GM19023 (cell line): ENCODE results near the gene CAVIN1.
"Not testable (repeated sequence)": the region's sequence is repeated elsewhere in the genome, so short reads cannot be mapped to it uniquely, and the experiment has no call there.

Experiments used
- ATAC-seq: cut with Tn5 transposase; IDR thresholded peaks from one replicate; pipeline ENCODE4 v1.9.1; 2021; ENCODE audit warnings: mild to moderate bottlenecking, moderate library complexity; ENCODE audit not compliant: unreplicated experiment

The CAVIN1 gene, protein sequence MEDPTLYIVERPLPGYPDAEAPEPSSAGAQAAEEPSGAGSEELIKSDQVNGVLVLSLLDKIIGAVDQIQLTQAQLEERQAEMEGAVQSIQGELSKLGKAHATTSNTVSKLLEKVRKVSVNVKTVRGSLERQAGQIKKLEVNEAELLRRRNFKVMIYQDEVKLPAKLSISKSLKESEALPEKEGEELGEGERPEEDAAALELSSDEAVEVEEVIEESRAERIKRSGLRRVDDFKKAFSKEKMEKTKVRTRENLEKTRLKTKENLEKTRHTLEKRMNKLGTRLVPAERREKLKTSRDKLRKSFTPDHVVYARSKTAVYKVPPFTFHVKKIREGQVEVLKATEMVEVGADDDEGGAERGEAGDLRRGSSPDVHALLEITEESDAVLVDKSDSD

DNA sequence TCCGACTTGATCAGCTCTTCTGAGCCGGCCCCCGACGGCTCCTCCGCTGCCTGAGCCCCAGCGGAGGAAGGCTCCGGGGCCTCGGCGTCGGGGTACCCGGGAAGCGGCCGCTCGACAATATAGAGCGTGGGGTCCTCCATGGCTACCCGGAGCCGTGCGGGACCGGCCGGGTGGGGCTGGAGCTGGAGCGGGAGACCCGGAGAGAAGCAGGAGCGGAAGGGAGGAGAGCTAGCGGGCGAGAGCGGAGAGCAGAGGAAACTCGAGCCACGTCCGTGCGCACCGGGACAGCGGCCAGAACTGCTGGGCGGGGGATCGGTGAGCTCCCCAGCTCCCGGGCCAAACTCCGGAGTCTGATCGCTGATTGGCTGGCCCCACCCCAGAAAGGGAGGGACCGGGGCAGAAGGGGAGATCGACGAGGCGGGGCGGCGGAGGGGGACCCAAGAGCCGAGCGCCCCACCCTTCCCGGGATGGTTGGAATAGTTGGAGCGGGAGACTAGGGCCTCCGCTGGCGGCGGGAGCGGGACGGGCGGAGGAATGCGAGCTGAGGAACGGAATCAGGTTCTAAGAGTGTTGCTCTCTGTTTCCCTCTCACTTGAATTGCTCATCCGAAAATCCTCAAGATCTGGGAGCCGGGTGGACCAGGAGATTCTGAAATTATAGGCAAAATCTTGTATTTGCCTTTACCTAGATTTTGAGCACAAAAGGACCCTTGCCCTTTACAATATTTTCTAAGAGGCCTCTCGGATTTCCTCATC, at the start of gene CAVIN1:
Gene CAVIN1 (minus strand): TSS at position 299 of the 755 bp plus-strand sequence. CDS start 159 bp downstream, at position 140.
- no peak for ATAC-seq

DNA sequence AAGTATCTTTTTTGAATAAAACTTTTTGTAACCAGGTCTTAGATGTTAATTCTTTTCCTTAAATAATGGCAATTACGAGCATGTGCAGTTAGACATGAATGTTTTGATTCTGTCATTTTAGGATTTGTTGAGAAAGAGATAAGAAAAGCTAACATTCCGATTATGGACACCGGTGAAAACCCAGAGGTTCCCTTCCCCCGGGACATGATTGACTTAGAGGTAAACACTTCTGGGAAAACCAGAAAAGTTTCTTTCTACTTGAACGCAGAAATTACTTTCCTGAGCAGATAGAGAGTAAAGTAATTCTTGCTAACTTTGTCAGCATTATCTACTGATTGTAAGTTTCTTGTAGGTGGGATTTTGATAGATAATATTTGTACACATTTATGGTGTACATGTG, 44.8 kb upstream of the CAVIN1 start:
- ATAC-seq = no peak

GRCh38 chr17:42463976-42464400, 40.9 kb upstream of the CAVIN1 start:
- no peak for ATAC-seq

DNA sequence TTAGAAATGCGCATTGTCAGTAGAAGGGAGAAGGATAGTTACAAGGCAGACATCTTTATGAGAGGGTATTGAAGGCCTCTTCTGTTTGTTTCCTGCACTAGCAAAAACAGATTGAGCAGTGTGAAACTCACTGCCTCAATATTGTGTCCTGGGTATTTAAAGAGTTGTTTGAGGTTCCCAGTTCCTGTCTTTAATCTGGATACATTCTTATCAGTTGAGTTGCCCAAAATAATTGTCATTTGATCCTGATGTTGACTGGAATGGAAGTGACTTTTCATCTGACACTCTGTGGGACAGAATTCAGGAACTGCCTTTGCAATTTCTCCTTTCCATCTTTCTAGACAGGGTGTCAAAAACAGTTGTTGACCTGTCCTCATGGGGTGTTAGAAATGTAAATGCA, 37.3 kb upstream of the CAVIN1 start:
- ATAC-seq = no peak

DNA sequence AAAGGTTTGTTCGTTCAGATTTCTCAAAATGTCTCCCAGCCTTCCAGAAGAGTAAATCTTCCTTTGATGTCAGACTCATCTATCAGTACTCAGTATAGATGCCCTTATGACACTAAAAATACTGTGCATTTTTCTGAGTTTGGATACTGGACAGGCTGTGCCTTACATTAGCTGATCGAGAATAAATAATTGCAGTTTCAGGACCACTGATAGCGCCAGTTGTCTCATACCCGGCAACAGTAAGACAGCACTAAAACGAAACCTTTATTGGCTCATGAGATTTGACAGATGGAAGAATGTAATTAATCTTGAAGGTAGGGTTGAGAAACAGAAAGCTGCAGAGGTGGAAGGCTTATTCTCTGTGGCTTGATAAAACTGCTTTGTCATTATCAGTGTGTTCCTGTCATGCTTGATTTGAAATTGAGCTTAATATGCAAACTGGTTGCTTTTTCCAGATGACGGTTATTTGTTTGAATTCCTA, 36.8 kb upstream of the CAVIN1 start:
- ATAC-seq = no peak

DNA sequence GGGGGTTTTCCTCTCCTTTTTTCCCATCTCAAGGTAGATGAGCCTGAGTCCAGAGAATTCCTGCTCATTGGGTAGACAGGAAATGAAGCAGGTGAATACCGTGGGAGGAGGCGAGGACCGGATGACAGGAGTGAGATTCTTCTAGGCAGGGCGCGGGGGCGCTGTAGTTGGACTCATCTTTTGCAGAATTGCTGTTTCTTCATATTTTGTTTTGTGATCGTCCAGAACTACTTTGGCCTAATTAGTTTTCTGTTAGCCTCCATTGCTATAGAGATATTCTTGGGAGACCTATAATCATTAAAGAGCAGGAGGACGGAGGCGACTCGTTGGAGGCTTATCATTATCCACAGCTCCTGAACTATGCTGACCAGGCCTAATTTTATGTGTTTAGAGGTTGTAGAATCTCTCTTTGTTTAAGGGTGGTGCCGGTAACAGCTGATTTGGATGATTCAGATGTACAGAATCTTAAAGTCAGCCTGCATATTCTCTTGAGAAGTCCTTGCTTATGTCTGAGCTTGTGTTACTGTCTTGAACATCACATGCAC, 36.3 kb upstream of the CAVIN1 start:
- ATAC-seq = no peak

DNA sequence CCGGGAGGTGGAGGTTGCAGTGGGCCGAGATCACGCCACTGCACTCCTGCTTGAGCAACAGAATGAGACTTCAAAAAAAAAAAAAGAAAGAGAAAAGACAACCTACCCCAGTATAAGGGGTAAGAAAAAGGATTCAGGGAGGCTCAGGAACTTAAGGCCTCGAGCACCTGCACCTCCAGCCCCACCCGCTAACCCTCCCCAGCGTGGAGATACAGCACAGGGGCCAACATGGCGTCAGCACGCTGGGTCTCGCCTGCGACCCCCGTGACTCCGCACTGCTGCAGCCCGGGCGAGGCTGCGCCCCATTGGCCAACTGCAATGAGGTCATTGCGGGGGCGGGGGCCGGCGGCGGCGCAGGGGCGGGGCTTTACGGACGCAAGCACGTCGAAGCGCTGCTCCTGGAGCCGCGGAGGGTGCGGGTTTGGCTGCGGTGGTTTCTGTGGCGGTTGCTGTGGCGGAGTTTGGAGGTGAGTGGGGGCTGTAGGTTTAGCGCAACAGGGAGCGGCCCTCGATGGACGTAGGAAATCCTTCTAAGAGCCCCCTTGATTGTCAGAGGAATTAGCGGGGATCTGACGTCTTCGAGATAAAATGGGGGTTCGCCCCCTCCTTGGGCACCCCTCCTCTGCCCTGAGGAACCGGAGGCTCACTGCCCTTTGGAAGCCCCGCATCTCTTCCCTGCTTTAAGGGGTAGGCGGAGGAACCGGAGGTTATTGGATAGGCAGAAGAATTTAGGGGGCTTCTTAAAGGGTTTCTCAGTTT, 35.6 kb upstream of the CAVIN1 start, which contains the start of gene ATP6V0A1:
Gene ATP6V0A1 (plus strand): TSS at position 382 of the 759 bp plus-strand sequence. CDS start 2,017 bp downstream, outside the sequence.
- ATAC-seq = peak; percentile 83

- no peak for ATAC-seq
Observed at GRCh38 chr17:42457107-42457792, 34.2 kb upstream of the CAVIN1 start.

DNA sequence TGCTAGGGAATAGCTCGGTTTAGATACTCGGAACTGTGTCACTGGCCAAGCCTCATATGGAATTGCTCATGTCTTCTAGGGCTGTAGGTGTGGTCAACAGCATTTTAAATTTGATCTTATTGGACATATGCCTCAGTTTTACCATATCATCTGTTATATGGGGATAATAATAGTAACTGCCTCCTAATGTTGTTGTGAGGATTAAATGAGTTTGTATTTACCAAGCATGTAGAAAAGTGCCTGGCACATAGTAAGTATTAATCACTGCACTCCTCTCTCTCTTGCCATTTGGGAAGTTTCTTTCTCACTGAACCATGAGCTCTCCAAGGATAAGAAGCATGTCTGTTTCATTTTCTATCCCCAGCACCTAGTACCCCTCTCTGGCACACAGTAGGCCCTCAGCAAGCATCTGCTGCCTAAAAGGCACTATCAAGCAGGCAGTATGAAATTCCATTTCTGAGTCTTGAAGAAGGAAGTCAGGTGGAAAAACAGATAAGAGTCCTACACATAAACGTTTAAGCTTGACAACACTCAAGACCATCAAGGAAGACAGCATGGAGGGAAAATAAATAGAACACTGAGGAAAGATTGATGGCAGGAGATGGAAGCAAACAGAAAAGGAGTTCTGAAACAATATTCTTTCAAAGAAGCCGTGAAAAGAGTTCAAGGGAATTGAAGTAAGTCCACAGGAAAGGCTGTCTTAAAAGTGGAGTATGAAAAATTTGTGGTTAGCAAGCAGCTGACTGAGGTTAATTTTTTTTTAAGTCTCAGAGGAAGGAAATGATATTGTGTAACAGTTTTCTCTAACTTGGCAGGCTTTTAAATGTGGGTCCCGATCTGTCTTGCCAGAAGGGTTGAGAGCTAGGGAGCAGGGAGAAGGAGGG, 33.4 kb upstream of the CAVIN1 start:
- no peak for ATAC-seq

DNA sequence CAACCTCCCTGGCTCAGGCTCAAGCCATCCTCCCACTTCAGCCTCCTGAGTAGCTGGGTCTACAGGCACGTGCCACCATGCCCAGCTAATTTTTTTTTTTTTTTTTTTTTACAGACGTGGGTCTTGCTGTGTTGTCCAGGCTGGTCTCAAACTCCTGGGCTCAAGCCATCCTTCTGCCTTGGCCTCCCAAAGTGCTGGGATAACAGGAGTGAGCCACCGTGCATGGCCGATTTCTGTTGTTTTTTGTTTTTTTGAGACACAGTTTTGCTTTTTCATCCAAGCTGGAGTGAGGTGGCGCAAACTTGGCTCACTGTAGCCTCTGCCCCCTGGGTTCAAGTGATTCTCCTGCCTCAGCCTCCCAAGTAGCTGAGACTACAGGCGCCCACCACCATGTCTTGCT, 31.9 kb upstream of the CAVIN1 start:
- ATAC-seq = not testable (repeated sequence)

GRCh38 chr17:42453439-42453838, 30.4 kb upstream of the CAVIN1 start:
- ATAC-seq = no peak

GRCh38 chr17:42451270-42451669, 28.2 kb upstream of the CAVIN1 start:
- ATAC-seq = not testable (repeated sequence)

GRCh38 chr17:42449838-42450237, 26.8 kb upstream of the CAVIN1 start:
- not testable (repeated sequence) for ATAC-seq

DNA sequence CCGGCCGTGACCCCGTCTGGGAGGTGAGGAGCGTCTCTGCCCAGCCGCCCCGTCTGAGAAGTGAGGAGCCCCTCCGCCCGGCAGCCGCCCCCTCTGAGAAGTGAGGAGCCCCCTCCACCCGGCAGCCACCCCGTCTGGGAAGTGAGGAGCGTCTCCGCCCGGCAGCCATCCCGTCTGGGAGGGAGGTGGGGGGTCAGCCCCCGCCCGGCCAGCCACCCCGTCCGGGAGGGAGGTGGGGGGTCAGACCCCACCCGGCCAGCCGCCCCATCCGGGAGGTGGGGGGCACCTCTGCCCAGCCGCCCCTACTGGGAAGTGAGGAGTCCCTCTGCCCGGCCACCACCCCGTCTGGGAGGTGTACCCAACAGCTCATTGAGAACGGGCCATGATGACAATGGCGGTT, 26.1 kb upstream of the CAVIN1 start:
- ATAC-seq = not testable (repeated sequence)

GRCh38 chr17:42442196-42442565, 19.1 kb upstream of the CAVIN1 start:
- no peak for ATAC-seq

DNA sequence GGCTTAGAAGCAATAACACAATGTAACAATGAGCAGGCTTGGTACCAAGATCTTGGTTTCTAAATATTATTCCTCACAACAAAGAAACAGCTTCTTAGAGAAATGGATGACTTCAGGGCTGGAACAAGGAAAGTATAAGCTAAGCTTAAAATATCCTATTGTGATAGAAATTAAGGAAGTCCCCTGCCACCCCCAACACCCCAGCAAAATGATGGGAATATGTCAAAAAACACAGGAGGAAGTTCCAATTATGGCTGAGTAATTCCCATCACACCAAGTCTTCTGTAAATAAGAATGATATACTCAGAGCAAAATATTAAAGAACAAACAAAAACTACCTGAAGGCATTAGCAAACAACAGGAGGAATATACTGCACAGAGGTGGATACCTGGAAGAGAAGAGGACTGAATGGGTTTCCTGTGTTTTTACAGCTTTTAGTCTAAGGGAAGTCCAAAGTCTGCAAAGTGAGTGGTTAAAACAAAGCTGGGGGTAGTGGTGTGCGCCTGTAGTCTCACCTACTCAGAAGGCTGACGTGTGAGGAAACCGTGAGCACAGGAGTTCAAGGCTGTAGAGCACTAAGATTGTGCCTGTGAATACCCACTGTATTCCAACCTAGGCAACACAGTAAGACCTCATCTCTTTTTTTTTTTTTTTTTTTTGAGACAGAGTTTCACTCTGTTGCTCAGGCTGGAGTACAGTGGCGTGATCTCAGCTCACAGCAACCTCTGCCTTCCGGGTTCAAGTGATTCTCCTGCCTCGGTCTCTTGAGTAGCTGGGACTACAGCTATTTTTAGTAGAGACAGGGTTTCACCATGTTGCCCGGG, 18.5 kb upstream of the CAVIN1 start:
- ATAC-seq = no peak

- no peak for ATAC-seq
Observed at GRCh38 chr17:42438600-42439567, 15.8 kb upstream of the CAVIN1 start.
